HG02623 (cell line): ENCODE measurements around the gene KREMEN2.
"Not testable (repeated sequence)": the region's sequence is repeated elsewhere in the genome, so short reads cannot be mapped to it uniquely, and the experiment has no call there.

Source experiments
- ATAC-seq: cut with Tn5 transposase; IDR thresholded peaks from one replicate; pipeline ENCODE4 v1.9.1; 2021; ENCODE audit warnings: moderate library complexity; ENCODE audit not compliant: unreplicated experiment

Gene KREMEN2

GRCh38 chr16:2938206-2938605, 25.9 kb upstream of the KREMEN2 start:
- no peak for ATAC-seq

GRCh38 chr16:2939968-2940367, 24.1 kb upstream of the KREMEN2 start:
- ATAC-seq, result no peak

DNA sequence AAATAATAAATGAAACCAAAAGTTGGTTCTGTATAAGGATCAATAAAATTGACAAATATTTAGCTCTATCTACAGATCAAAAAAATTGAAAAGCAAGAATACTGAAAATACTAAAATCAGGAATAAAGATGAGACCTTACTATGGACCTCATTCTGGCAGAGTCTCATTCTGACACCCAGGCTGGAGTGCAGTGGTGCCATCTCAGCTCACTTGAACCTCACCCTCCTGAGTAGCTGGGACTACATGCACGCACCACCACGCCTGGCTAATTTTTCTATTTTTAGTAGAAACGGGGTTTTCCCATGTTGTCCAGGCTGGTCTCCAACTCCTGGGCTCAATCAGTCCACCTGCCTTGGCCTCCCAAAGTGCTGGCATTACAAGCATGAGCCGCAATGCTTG, 22.0 kb upstream of the KREMEN2 start:
- no peak for ATAC-seq

DNA sequence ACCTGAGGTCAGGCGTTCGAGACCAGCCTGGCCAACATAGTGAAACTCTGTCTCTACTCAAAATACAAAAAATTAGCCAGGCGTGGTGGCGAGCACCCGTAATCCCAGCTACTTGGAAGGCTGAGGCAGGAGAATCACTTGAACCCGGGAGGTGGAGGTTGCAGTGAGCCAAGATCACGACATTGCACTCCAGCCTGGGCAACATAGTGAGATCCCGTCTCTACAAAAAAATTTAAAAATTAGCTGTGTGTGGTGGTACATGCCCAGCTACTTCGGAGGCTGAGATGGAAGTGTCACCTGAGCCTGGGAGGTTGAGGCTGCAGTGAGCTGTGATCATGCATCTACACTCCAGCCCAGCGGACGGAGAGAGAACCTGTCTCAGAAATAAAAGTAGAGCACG, 20.4 kb upstream of the KREMEN2 start:
- not testable (repeated sequence) for ATAC-seq

- no peak for ATAC-seq
Observed at GRCh38 chr16:2946649-2947048, 17.4 kb upstream of the KREMEN2 start.

GRCh38 chr16:2948807-2949704, 15.0 kb upstream of the KREMEN2 start:
- ATAC-seq, result no peak

DNA sequence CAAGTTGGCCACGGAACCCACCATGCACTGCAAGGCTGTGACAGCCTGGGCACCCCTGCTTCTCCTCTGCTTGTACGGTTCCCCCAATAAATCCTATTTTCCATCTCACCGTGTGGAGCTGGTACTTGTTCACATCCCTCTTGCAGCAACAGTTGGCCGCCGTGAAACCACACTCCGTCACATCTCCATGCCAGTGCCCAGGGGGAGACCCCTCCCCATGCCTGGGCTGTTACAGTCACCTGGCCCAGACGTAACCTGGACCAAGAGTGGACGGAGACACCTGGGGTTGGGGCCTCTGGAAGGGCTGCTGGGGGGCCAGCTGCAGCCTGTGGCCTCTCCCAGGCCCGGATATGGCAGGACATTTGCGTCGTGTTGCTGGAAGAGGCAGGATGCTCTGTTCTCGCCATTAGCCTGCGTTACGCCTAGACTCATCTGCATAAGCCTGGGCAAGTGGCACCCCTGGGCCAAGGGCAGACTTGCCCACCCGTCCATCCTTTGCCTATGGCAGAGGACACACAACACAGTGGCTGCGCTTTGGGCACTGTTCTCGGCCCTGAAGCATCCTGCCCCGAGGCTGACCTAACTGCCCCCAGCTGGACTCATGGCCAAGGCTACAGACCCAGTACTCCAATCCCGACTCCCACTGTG, 14.2 kb upstream of the KREMEN2 start:
- no peak for ATAC-seq

DNA sequence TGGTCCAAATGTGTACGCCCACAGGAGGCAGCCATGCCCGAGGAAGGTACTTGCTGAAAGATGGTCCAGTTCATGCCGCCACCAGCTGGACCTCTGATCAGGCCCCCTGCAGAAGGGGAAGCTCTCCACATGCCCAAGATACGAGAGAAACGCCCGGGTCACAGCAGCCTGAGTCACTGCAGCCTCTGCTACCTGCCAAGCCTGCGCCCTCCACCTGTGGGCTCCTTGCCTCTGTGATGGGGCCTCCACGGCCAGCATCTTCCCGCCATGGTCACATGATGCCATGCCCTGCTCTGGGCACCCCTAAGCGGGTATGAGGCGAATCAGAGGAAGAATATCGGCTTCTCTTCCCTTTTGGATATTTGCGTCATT, 13.7 kb upstream of the KREMEN2 start:
- no peak for ATAC-seq

DNA sequence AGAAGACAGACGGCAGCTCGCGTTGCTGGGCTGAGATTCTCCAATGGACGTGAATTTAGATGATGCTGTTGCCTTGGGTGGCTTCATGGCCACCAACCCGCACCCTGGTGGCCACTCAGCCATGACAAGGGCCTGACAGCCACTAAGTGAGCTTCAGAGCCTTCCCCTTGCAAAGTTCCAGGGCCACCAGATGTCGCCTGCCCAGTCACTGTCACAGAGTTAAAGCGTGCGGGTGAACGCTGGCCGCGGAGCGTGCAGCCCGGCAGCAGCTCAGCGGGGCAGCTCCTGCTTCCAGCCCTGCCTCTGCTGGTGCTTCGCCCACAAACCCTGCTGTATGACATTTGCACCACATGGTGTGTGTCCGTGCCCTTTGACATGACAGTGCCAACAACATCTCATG, 13.3 kb upstream of the KREMEN2 start:
- no peak for ATAC-seq

DNA sequence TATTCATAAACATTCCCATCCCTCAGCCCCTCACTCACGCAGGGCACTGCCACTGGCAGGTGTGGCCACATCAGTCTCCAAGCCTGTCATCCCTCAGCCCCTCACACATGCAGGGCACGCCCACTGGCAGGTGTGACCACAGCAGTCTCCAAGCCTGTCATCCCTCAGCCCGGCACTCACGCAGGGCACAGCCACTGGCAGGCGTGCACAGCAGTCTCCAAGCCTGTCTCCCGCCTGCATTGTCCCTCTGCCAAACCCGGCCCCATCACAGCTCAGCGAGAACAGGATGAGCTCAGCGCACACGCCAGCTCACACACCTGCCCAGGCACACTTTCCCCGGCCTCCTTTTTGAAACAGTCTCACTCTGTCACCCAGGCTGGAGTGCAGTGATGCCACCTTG, 11.4 kb upstream of the KREMEN2 start:
- ATAC-seq, result no peak

DNA sequence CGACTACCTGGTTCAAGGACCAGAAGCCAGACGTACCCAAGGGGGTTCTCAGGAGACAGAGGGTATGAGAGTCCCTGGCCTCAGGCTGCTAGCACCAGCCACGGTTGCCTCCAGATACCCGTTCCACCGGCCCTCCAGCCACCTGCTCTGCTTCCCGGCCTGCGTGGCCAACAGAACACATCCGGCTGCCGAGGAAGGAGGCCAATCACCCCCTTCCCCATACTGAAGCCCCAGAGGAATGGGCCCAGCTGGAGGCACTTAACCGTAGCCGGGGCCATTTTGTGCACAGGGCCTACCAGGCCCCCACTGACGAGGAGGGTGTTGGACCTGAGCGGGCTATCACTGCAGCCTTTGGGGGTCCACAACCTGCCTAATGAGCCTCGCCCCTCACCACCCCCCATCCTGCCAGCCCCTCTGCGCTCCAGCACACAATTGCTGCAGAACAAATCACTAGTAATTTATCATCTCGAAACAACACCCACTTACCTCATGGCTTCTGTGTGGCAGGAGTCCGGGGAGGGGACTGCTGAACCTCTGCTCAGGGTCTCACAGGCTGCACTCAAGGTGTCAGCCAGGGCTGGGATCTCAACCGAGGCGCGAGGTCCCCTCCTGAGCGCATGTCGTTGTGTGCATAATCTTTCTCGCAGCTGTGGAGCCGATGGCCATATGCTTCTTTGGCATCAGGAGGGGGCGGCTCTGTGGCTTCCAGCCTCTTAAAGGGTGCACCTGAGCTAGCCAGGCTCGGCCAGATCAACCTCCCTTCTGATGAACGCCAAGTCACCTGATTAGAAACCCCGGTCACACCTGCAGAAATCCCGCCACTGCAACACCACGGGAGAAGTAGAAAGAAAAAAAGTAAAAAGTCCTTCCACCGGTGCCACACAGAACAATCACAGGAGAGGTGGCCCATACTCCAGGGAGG, 10.1 kb upstream of the KREMEN2 start:
- no peak for ATAC-seq

GRCh38 chr16:2954656-2955381, 9.3 kb upstream of the KREMEN2 start:
- ATAC-seq, result no peak

- ATAC-seq, result no peak
Observed at GRCh38 chr16:2955438-2955778, 8.7 kb upstream of the KREMEN2 start.

DNA sequence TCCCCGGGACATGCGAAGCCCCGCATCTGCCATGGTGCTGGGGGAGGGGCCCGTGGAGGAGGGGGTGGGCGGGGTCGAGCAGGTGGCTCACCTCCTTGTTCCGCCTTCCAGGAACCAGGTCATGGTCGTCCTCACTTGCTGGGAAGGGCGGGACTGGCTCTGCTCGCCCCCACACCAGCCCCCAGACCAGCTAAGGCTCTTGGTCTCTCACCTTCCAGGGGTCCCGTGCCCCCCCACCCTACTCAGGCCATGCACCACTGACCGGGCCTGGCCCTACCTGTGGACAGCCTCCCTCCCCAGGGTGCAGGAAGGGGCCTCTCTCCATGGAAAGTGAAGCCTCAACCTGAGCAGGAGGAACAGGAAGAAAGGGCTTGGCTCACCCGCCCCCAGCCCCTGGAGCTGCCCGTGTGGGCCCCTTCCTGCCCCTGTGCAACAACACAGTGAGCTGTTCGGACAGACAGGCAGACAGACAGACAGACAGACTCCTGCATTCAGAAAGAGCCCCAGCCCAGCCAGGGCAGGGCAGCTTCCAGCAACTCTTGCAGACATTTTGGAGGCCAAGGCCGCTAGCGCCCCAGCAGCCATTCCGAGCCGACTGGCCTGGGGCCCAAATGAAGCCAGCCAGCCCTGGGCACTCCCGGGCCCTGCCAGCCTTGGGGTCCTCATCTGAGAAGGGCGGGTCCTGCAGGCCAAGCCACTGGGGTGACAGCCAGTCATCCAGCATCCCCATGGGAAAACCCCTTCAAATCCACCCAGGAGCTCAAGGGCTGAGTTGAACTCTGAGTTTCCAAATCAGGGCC, 8.1 kb upstream of the KREMEN2 start:
- ATAC-seq, result no peak

- no peak for ATAC-seq
Observed at GRCh38 chr16:2956579-2956956, 7.5 kb upstream of the KREMEN2 start.

- no peak for ATAC-seq
Observed at GRCh38 chr16:2959206-2959605, 4.9 kb upstream of the KREMEN2 start.

DNA sequence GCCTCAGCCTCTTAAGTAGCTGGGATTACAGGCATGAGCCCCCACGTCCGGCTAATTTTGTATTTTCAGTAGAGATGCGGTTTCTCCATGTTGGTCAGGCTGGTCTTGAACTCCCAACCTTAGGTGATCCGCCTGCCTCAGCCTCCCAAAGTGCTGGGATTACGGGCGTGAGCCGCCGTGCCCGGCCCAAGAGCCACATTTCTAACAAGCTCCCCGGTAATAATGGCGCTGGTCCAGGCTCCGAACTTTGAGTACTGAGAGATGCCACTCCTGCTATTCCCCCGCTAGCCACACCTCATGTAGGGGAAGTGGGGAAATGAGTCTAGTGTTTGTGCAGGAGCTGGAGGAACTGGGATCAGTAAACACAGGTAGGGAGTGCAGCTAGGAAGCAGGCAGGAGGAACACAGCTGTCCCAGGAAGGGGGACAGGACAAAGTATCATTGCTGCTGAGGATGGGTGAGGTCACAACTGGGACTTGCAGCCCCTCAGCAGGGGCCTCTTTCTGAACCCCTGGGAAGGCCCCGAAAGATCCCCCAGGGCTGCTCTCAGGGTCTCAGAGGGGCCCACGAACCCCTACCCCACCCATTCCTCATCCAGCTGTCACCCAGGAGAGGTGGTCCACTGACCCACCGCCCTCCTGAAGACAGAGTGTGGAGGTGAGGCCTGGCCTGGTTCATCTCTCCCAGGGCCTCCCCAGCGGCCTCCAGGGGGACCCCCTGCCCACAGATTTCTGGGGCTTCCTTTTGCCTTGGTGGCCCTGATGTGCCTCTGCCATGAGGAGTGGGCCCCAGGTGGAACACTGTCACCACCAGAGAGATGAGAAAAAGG, 3.7 kb upstream of the KREMEN2 start:
- ATAC-seq, result no peak

DNA sequence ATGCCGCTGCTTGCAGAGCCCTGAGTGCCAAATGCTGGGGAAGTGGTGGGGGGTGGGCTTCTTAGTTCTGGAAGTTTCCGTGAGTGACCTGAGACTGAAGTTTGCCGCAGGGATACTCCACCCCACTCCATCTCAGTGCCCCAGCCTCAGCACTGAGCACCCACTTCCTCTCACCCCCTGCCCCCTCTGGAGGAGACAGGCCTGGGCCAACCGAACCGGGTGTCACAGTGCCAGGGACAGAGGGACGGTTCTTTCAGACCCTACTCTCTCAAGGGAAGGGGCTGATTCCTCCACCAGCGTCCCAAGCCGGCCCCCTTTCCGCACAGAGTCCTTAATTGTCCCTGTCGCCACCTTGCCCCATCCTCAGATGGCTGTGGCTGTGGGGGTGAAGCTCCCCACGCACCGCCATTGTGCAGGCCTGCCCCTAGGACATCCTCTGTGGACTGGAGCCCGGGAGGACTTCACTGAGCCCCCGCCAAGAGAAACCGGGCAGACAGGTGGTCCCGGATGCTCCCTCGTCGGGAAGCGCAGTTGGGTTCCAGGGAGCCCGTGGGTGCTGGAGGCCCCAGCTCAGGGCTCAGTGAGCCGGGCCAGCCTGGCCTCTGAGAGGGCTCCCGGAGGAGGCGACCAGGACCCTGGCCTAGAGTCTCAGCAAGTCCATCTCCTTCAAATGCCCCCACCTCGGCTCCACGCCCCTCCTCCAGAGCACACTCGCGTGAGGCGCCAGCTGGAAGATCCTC, 1.6 kb upstream of the KREMEN2 start:
- ATAC-seq, result no peak
